WTC11 (cell line): ENCODE data around the gene ALKBH1. TPM values are rescaled to one million over a fixed set of nuclear protein-coding genes. Genes with fewer than 3 reads are reported as not detected.
"Not testable (repeated sequence)": the region's sequence is repeated elsewhere in the genome, so short reads cannot be mapped to it uniquely, and the experiment has no call there.

Source experiments
- ATAC-seq: fragments of 200-7000 bp; cut with Tn5 transposase; 2 replicates; pipeline ENCODE4 v1.10.0; 2021; ENCODE audit warnings: mild to moderate bottlenecking, moderate library complexity
- CTCF ChIA-PET: fragments of 300-600 bp; sonication (Branson Sonifier 250); formaldehyde crosslinking; loops from one replicate; lab custom pipeline; 2021; ENCODE audit warnings: antibody characterized with exemption; lab: Charles Lee
- POLR2A ChIA-PET: fragments of 350-600 bp; sonication (Branson Sonifier 250); formaldehyde crosslinking; loops from one replicate; lab custom pipeline; 2021; ENCODE audit warnings: antibody characterized with exemption; lab: Charles Lee
- DNase-seq: peaks from one replicate; pipeline ENCODE4 v3.0.0; 2021; ENCODE audit warnings: low spot score
- H3K27ac Mint-ChIP-seq: 2 replicates; pipeline ENCODE4 v1.8.0; 2021; ENCODE audit warnings: mixed read lengths
- H3K27me3 Mint-ChIP-seq: 2 replicates; pipeline ENCODE4 v1.8.0; 2021; ENCODE audit warnings: low read depth, mild to moderate bottlenecking, moderate library complexity, mixed read lengths
- H3K36me3 Mint-ChIP-seq: 2 replicates; pipeline ENCODE4 v1.8.0; 2021; ENCODE audit warnings: mixed read lengths
- H3K4me1 Mint-ChIP-seq: 2 replicates; pipeline ENCODE4 v1.8.0; 2022; ENCODE audit warnings: mixed read lengths
- H3K4me3 Mint-ChIP-seq: 2 replicates; pipeline ENCODE4 v1.8.0; 2021; ENCODE audit warnings: mild to moderate bottlenecking, moderate library complexity, mixed read lengths
- H3K9me3 Mint-ChIP-seq: 2 replicates; pipeline ENCODE4 v1.8.0; 2021; ENCODE audit warnings: mixed read lengths
- E2F1 ChIP-seq: sonication (generic); formaldehyde crosslinking; IDR thresholded peaks from 2 replicates; pipeline ENCODE4 v1.8.0; 2022; ENCODE audit warnings: mild to moderate bottlenecking, missing genetic modification reagents
- ETV6 ChIP-seq: sonication (generic); formaldehyde crosslinking; IDR thresholded peaks from 2 replicates; pipeline ENCODE4 v1.8.1; 2022; ENCODE audit warnings: mild to moderate bottlenecking, missing genetic modification reagents
- FOXK1 ChIP-seq: sonication (generic); formaldehyde crosslinking; IDR thresholded peaks from 2 replicates; pipeline ENCODE4 v1.8.0; 2022; ENCODE audit warnings: mild to moderate bottlenecking, moderate library complexity, missing genetic modification reagents
- GABPB1 ChIP-seq: sonication (generic); formaldehyde crosslinking; IDR thresholded peaks from 2 replicates; pipeline ENCODE4 v1.8.1; 2023; ENCODE audit warnings: mild to moderate bottlenecking, missing genetic modification reagents
- HMGXB4 ChIP-seq: sonication (generic); formaldehyde crosslinking; IDR thresholded peaks from 2 replicates; pipeline ENCODE4 v1.8.1; 2023; ENCODE audit warnings: mild to moderate bottlenecking, moderate library complexity, missing genetic modification reagents
- MXD4 ChIP-seq: fragments of 250-450 bp; sonication (Bioruptor Pico); IDR thresholded peaks from 2 replicates; pipeline ENCODE4 v1.8.0; 2021; ENCODE audit warnings: mild to moderate bottlenecking, moderate library complexity, borderline replicate concordance
- NFATC4 ChIP-seq: fragments of 250-450 bp; sonication (Bioruptor Pico); IDR thresholded peaks from 2 replicates; pipeline ENCODE4 v1.9.0; 2021; ENCODE audit warnings: mild to moderate bottlenecking
- NR1H2 ChIP-seq: sonication (generic); formaldehyde crosslinking; IDR thresholded peaks from 2 replicates; pipeline ENCODE4 v1.9.0; 2021; ENCODE audit warnings: mild to moderate bottlenecking, moderate library complexity, missing genetic modification reagents
- PRRX2 ChIP-seq: fragments of 250-450 bp; sonication (Bioruptor Pico); IDR thresholded peaks from 2 replicates; pipeline ENCODE4 v1.8.0; 2021; ENCODE audit warnings: mild to moderate bottlenecking
- RELA ChIP-seq: sonication (generic); formaldehyde crosslinking; IDR thresholded peaks from 2 replicates; pipeline ENCODE4 v1.8.1; 2022; ENCODE audit warnings: missing genetic modification reagents, mild to moderate bottlenecking, borderline replicate concordance
- SMAD3 ChIP-seq: sonication (generic); formaldehyde crosslinking; IDR thresholded peaks from 2 replicates; pipeline ENCODE4 v1.8.0; 2022; ENCODE audit warnings: missing genetic modification reagents, mild to moderate bottlenecking, borderline replicate concordance
- SMAD4 ChIP-seq: sonication (generic); formaldehyde crosslinking; IDR thresholded peaks from 2 replicates; pipeline ENCODE4 v1.8.0; 2022; ENCODE audit warnings: mild to moderate bottlenecking, missing genetic modification reagents
- USF1 ChIP-seq: sonication (generic); formaldehyde crosslinking; IDR thresholded peaks from 2 replicates; pipeline ENCODE4 v1.8.0; 2022; ENCODE audit warnings: mild to moderate bottlenecking, missing genetic modification reagents
- ZNF281 ChIP-seq: sonication (generic); formaldehyde crosslinking; IDR thresholded peaks from 2 replicates; pipeline ENCODE4 v1.8.0; 2023; ENCODE audit warnings: mild to moderate bottlenecking, missing genetic modification reagents
- ZNF317 ChIP-seq: sonication (generic); formaldehyde crosslinking; IDR thresholded peaks from 2 replicates; pipeline ENCODE4 v1.8.1; 2023; ENCODE audit warnings: low read depth, mild to moderate bottlenecking, moderate library complexity, missing genetic modification reagents, borderline replicate concordance
- ZNF416 ChIP-seq: fragments of 250-450 bp; sonication (Bioruptor Pico); IDR thresholded peaks from 2 replicates; pipeline ENCODE4 v1.9.0; 2021; ENCODE audit warnings: mild to moderate bottlenecking, inconsistent platforms
- total RNA-seq: library from RNA; stranded (reverse); gene quantifications from 3 replicates; pipeline ENCODE4 v1.2.3, GENCODE V29; 2021
- TF ChIP-seq, protein P1 (sequence below): fragments of 250-450 bp; sonication (Bioruptor Pico); IDR thresholded peaks from 2 replicates; pipeline ENCODE4 v2.1.2; 2022; ENCODE audit warnings: mild to moderate bottlenecking, moderate library complexity

Gene ALKBH1
- total RNA-seq, 1 experiment from 2014 or later, result 18.8 TPM

DNA sequence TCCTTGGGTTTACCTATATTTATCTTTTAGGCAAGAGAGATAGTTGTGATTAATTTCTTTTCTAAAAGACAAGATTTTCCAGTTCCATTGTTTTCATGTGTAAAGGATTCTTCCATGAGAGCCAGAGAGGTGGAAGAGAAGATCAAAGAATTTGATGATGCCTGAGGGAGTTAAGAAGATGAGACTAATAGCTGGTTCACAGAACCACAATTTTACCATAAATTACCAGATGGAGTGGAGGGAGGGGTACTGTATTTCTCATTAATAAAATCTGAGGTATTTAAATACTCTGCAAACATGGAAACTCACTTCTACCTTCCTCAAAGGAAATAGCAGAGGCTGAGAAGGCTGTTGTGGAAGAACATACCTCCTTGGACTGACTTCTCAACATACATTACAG lies 34.6 kb downstream of the ALKBH1 start (continued):
- no peak for TF ChIP-seq FOXK1
- TF ChIP-seq USF1 (CRISPR knock-in tag), result no peak

DNA sequence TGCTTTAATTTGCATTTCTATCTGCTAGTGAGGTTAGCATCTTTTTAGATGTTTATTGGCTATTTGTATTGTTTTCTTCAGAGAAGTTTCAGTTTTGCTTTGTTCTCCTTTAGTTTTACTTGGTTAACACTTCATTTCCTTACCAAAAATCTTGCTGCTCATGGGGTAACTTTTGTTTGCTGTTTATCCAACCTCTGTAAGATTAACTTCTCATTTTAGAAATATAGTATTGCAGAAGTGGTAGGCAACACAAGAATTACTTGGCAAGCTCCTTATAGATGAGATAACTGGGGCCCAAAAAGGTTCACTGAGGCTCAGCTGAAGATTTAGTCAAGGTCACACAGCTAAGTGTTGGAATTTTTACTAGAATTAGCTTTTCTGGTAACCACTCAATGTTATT lies 40.5 kb downstream of the ALKBH1 start:
- Mint-ChIP-seq H3K4me3 (no peak overlapping the region), H3K9me3 (no peaks in the 10 kb centered on the region), H3K36me3 (no peaks in the 10 kb centered on the region), H3K27ac (no peak overlapping the region), H3K27me3 (no peaks in the 10 kb centered on the region), H3K4me1 (peaks cover 9% of the 10 kb centered on the region)
- ATAC-seq (no peak), DNase-seq (no peak)
- ChIA-PET CTCF (no interaction called here), POLR2A (no interaction called here)
- TF ChIP-seq ETV6 (CRISPR knock-in tag) (no peak), SMAD3 (CRISPR knock-in tag) (no peak), E2F1 (CRISPR knock-in tag) (no peak), USF1 (CRISPR knock-in tag) (no peak), RELA (CRISPR knock-in tag) (no peak), ZNF416 (CRISPR knock-in tag) (no peak), ZNF281 (no peak), NFATC4 (no peak), SMAD4 (CRISPR knock-in tag) (no peak)

DNA sequence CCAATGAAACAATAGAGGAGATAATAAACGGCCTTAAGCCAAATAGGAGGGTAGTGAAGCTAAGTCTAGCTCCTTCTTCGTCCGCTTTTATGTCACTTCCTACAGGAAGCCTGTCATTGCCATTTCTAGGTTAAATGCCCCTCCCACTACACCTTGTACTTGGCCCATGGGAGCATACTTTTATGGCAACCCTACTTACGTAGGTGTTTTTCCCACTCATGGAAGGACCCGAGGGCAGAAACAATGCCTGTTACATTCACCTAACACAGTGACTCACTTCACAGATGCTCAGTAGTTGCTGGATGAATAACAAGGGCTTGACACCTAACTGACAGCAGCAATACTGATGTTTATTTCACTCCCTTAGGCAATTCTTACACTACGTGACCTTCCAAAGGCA lies 44.5 kb downstream of the ALKBH1 start:
- POLR2A ChIA-PET, result no interaction called here
- ATAC-seq, result no peak

DNA sequence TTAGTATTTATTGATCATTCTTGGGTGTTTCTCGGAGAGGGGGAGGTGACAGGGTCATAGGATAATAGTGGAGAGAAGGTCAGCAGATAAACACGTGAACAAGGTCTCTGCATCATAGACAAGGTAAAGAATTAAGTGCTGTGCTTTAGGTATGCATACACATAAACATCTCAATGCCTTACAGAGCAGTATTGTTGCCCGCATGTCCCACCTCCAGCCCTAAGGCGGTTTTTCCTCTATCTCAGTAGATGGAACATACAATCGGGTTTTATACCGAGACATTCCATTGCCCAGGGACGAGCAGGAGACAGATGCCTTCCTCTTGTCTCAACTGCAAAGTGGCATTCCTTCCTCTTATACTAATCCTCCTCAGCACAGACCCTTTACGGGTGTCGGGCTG lies 46.3 kb downstream of the ALKBH1 start:
- H3K27me3 Mint-ChIP-seq, POLR2A ChIA-PET, H3K9me3 Mint-ChIP-seq, H3K36me3 Mint-ChIP-seq, DNase-seq, CTCF ChIA-PET, ATAC-seq, H3K4me3 Mint-ChIP-seq: not testable (repeated sequence)
- peaks cover 16% of the 10 kb centered on the region for H3K4me1 Mint-ChIP-seq
- peak overlapping the region; percentile 6; the same call in 1 of the 2 replicates for H3K27ac Mint-ChIP-seq

More for the DNA sequence above, 44.5 kb downstream of the ALKBH1 start:
- H3K4me3 Mint-ChIP-seq, result no peak overlapping the region
- no peak overlapping the region for H3K27ac Mint-ChIP-seq
- H3K9me3 Mint-ChIP-seq, result no peaks in the 10 kb centered on the region
- peaks cover 23% of the 10 kb centered on the region for H3K4me1 Mint-ChIP-seq
- no peak for DNase-seq
- no peaks in the 10 kb centered on the region for H3K36me3 Mint-ChIP-seq
- TF ChIP-seq HMGXB4 (no peak), ZNF317 (CRISPR knock-in tag) (no peak), NR1H2 (no peak), PRRX2 (no peak), MXD4 (CRISPR knock-in tag) (no peak), GABPB1 (CRISPR knock-in tag) (no peak)
- TF ChIP-seq, protein P1, sequence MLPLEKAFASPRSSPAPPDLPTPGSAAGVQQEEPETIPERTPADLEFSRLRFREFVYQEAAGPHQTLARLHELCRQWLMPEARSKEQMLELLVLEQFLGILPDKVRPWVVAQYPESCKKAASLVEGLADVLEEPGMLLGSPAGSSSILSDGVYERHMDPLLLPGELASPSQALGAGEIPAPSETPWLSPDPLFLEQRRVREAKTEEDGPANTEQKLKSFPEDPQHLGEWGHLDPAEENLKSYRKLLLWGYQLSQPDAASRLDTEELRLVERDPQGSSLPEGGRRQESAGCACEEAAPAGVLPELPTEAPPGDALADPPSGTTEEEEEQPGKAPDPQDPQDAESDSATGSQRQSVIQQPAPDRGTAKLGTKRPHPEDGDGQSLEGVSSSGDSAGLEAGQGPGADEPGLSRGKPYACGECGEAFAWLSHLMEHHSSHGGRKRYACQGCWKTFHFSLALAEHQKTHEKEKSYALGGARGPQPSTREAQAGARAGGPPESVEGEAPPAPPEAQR (CRISPR knock-in tag), result no peak
- no peaks in the 10 kb centered on the region for H3K27me3 Mint-ChIP-seq
- CTCF ChIA-PET, result interaction anchor here (0.7 kb wide), 1 partner anchor 9 kb away, joined by 4 read pairs; no protein-coding TSS in a partner anchor
